22Rv1 (cell line): Measurements from ENCODE around the gene CYSLTR2.

Experiments used
- H3K27ac ChIP-seq: fragments of 450-650 bp; 2 replicates; pipeline ENCODE4 v1.5.1; 2017
- CTCF ChIP-seq: fragments of 450-650 bp; IDR thresholded peaks from 2 replicates; pipeline ENCODE4 v1.5.1; 2017; ENCODE audit warnings: mild to moderate bottlenecking
- ZFX ChIP-seq: fragments of 450-650 bp; IDR thresholded peaks from 2 replicates; pipeline ENCODE4 v1.6.1; 2017; ENCODE audit warnings: antibody characterized with exemption, borderline replicate concordance

Gene CYSLTR2

DNA sequence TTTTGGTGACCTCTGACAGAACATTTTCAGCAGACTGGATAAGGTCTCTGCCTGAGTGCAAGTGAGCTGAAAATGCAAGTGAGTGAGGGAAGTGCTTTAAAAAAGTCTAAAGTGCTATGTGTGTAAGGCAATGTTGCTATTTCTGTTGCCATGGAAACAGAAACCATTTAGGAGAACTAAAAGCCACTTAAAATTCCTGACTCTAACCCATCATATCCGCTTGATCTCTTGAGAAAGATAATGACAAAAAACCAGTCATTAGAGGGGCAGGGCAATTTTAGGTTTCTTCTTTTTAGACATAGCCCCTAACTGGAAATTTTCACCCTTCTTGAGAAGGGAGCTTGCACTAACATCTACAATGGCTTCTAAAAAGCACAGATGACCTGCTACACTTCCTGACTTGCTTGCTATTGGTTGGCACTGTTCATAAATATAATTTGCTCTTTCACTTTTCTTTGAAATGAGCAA, at the start of gene CYSLTR2:
Gene CYSLTR2 (plus strand): TSS at position 458 of the 468 bp plus-strand sequence. CDS start 52,889 bp downstream, outside the sequence.
- TF ChIP-seq ZFX: no peak
- TF ChIP-seq CTCF: no peak
- H3K27ac ChIP-seq: no peak within 1 kb of the TSS

GRCh38 chr13:48615049-48615448, 38.7 kb upstream of the CYSLTR2 start:
- TF ChIP-seq CTCF: no peak
- TF ChIP-seq ZFX: no peak
- H3K27ac ChIP-seq: no peak overlapping the region

DNA sequence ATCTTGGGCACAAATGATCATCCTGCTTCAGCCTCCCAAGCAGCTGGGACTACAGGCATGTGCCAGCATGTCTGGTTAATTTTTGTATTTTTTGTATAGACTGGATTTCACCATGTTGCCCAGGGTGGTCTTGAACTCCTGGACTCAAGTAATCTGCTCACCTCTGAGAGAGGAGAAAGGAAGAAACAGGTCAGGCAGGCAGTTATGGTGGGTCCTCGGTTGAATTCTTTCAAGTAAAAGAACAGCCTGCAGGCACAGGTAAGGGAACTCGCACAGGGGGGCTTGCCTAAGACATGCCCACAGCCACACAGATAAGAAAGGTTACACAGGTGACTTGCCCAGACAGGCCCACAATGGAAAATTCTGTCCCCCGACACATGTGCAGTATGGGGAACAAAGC, 34.8 kb upstream of the CYSLTR2 start:
- TF ChIP-seq CTCF (no peak), ZFX (no peak)
- H3K27ac ChIP-seq: no peak overlapping the region

GRCh38 chr13:48621056-48621455, 32.7 kb upstream of the CYSLTR2 start:
- no peak overlapping the region for H3K27ac ChIP-seq
- TF ChIP-seq CTCF: no peak
- TF ChIP-seq ZFX: no peak

DNA sequence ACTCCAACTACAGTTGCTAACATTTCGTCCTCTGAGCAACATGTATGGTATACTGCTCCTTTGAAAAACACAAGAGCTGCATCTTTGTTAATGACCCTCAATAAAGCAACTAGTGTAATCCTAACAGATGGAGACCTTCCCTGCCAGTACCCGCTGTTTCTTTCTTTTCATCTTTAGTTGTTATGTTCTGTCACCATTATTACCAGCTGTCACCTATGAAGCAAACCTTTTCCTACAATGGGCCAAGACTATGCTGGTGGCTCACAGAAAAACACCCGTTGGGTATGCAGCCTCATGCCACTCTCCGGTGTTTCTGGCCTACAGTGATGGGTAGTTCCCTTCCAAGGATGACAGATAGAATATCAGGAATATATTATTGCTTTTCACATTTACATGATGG, 29.7 kb upstream of the CYSLTR2 start:
- no peak overlapping the region for H3K27ac ChIP-seq
- TF ChIP-seq CTCF (no peak), ZFX (no peak)

DNA sequence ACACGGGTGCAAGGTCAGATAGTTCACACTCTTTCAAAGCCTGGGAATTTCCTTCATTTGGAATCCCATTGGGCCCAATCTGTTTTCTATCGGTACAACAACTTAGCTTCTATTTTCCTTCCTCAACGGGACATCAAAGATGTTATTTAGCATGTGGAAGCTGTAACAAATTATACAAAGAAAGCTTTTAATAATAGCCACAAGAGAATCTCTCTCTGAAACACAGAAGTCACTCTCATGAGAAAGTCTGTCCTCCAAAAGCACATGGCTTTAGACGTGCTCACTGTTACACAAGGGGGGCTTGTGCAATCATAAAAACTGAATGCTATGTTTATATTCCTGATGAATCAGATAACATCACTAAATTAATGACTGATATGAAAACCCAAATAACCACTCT, 28.9 kb upstream of the CYSLTR2 start:
- H3K27ac ChIP-seq: no peak overlapping the region
- no peak for TF ChIP-seq CTCF
- TF ChIP-seq ZFX: no peak

- no peak overlapping the region for H3K27ac ChIP-seq
- TF ChIP-seq CTCF (no peak), ZFX (no peak)
Observed at GRCh38 chr13:48625413-48626076, 28.2 kb upstream of the CYSLTR2 start.
